Measurements from ENCODE around the gene INCA1.
"Not testable (repeated sequence)": the region's sequence is repeated elsewhere in the genome, so short reads cannot be mapped to it uniquely, and the experiment has no call there.

INCA1 gene

GRCh38 chr17:4997302-4998026 is at the start of gene INCA1, which contains the start of gene KIF1C:
TSS of gene INCA1 (minus strand) at chr17:4997522. CDS start at chr17:4994437, 3,085 bp downstream.
TSS of gene KIF1C (plus strand) at chr17:4997950. CDS start at chr17:5000247, 2,297 bp downstream.
- DNase-seq: peak; percentile 73

GRCh38 chr17:5045496-5045895 is 48.2 kb upstream of the INCA1 start:
- no peak for DNase-seq

- no peak for DNase-seq
These were observed 47.3 kb upstream of the INCA1 start for GRCh38 chr17:5044630-5045029.

- DNase-seq: no peak
These were observed 46.2 kb upstream of the INCA1 start for GRCh38 chr17:5043524-5043923.

GRCh38 chr17:5042157-5043022 is 45.1 kb upstream of the INCA1 start:
- DNase-seq: peak; percentile 25

- no peak for DNase-seq
These were observed 38.0 kb upstream of the INCA1 start, which contains the start of gene SLC52A1 for GRCh38 chr17:5035315-5035714. TSS of gene SLC52A1 (minus strand) at chr17:5035426. CDS start at chr17:5034606, 820 bp downstream.

GRCh38 chr17:5034651-5035050 is 37.3 kb upstream of the INCA1 start:
- no peak for DNase-seq

- DNase-seq: no peak
These were observed 36.7 kb upstream of the INCA1 start for GRCh38 chr17:5034063-5034462.

- DNase-seq: no peak
These were observed 36.2 kb upstream of the INCA1 start for GRCh38 chr17:5033352-5034015.

- DNase-seq: no peak
These were observed 35.5 kb upstream of the INCA1 start for GRCh38 chr17:5032865-5033264.

- DNase-seq: peak; percentile 85
These were observed 34.2 kb upstream of the INCA1 start for GRCh38 chr17:5031365-5032082.

- DNase-seq: not testable (repeated sequence)
These were observed 32.8 kb upstream of the INCA1 start for GRCh38 chr17:5030168-5030567.

GRCh38 chr17:5027916-5028315 is 30.6 kb upstream of the INCA1 start:
- peak; percentile 42 for DNase-seq

- no peak for DNase-seq
These were observed 30.0 kb upstream of the INCA1 start for GRCh38 chr17:5027299-5027698.

GRCh38 chr17:5024604-5025003 is 27.3 kb upstream of the INCA1 start:
- DNase-seq: no peak

GRCh38 chr17:5023588-5024147 is 26.3 kb upstream of the INCA1 start:
- no peak for DNase-seq

GRCh38 chr17:5022171-5022711 is 24.9 kb upstream of the INCA1 start:
- DNase-seq: no peak

- DNase-seq: no peak
These were observed 23.2 kb upstream of the INCA1 start for GRCh38 chr17:5020502-5021023.

GRCh38 chr17:5019475-5019956 is 22.2 kb upstream of the INCA1 start:
- peak; percentile 34 for DNase-seq

- no peak for DNase-seq
These were observed 17.0 kb upstream of the INCA1 start for GRCh38 chr17:5014357-5014756.

- DNase-seq: peak; percentile 24
These were observed 14.6 kb upstream of the INCA1 start for GRCh38 chr17:5011928-5012327.

Data from MV-4-11 (cell line).